ENCODE results near the gene C2orf49. TPM values are rescaled to one million over a fixed set of nuclear protein-coding genes. Genes with fewer than 3 reads are reported as not detected.
A peak's percentile ranks its signal among the peaks of the same experiment; 100 is the strongest.

The C2orf49 gene
- total and polyA plus RNA-seq, 9 of the 15 experiments (the other 6 are each of a cell fraction or from before 2014, with no cell fraction given), result 17.9 to 38.2 (median 25.6) TPM

- 0 out of 4 replicates have a peak, but pooled peaks of 1 of the 2 experiments have one; percentile 39 for TF ChIP-seq ZNF639 (CRISPR knock-in tag; conservative IDR thresholded peaks at IDR 0.05 in 1 of 2, IDR thresholded peaks at IDR 0.05 in 1 of 2)
Measured at GRCh38 chr2:105287692-105288091, 49.6 kb upstream of the C2orf49 start (continued).

- H3K4me3 ChIP-seq, result no peak overlapping the region
- ATAC-seq (peak; percentile 50), FAIRE-seq (no peak), DNase-seq (ENCODE audit: extremely low read depth in 1 of 4, low spot score in 3 of 4) (no peak)
- in situ Hi-C loops (cut with MboI) (no loop called here), intact Hi-C loops (cut with micrococcal nuclease) (no loop called here)
- H4K20me1 ChIP-seq (replicated peaks; ENCODE audit: control insufficient read depth, insufficient read depth, low read length), result peaks cover 3% of the 10 kb centered on the region; the same call in 1 of the 2 replicates
- no peaks in the 10 kb centered on the region for H3K9me3 ChIP-seq (replicated peaks; ENCODE audit: control insufficient read depth, insufficient read depth, low read depth, low read length)
- no peak overlapping the region for H2AFZ ChIP-seq (ENCODE audit: low read depth, low read length)
- ChIA-PET CTCF (ENCODE audit: low intra/inter-chr PET ratio) (interaction anchor here (0.9 kb wide), 1 partner anchor 232 kb away, joined by 3 read pairs; no protein-coding TSS in a partner anchor), POLR2A (interaction anchor here (0.5 kb wide), 1 partner anchor 278 kb away, joined by 3 read pairs; no protein-coding TSS in a partner anchor)
- WGBS (ENCODE audit: insufficient coverage, low coverage, missing lambda C conversion rate), result 82% methylated on average over 6 of the region's 7 CpGs
- H3K27me3 ChIP-seq (ENCODE audit: control insufficient read depth in 2 of 2, insufficient read depth in 2 of 2, low read length in 2 of 2), result no peaks in the 10 kb centered on the region
- no peaks in the 10 kb centered on the region for H3K79me2 ChIP-seq (ENCODE audit: control insufficient read depth, insufficient read depth, low read length)
- H3K27ac ChIP-seq (ENCODE audit: extremely low read depth, low read depth, low read length), result no peak overlapping the region
- peaks cover 73% of the 10 kb centered on the region for H3K36me3 ChIP-seq (ENCODE audit: control insufficient read depth, insufficient read depth, low read length)
- H3K4me1 ChIP-seq (replicated peaks in 1 of 2; ENCODE audit: control insufficient read depth in 2 of 2, insufficient read depth in 2 of 2, low read length in 2 of 2), result 0 out of 5 replicates have a peak, but pooled peaks cover 0 to 3% of the 10 kb centered on the region in 2 experiments
- peaks cover 3% of the 10 kb centered on the region for H3K9me1 ChIP-seq (ENCODE audit: control insufficient read depth, insufficient read depth, low read length)
- H3K9ac ChIP-seq (ENCODE audit: insufficient read depth in 1 of 2, low read depth in 2 of 2, low read length in 2 of 2), result peak overlapping the region in 1 of 2 experiments; percentile 56; a peak in 1 of 4 replicates
- BruUV-seq (replicated peaks), result no TSS peak
- no peak overlapping the region for H3K4me2 ChIP-seq (ENCODE audit: insufficient read depth, low read length)
- TF ChIP-seq ZEB2 (IDR thresholded peaks at IDR 0.05) (no peak), E4F1 (CRISPR knock-in tag; IDR thresholded peaks at IDR 0.05; ENCODE audit: borderline replicate concordance) (no peak), SNIP1 (IDR thresholded peaks at IDR 0.05; ENCODE audit: low read depth) (no peak), CREBBP (IDR thresholded peaks at IDR 0.05; ENCODE audit: low read depth, low read length) (no peak), CBFA2T2 (conservative IDR thresholded peaks at IDR 0.05) (no peak), ZNF280B (CRISPR knock-in tag; IDR thresholded peaks at IDR 0.05) (no peak), TAF15 (IDR thresholded peaks at IDR 0.05; ENCODE audit: low read depth, low read length) (no peak), ZNF695 (CRISPR knock-in tag; IDR thresholded peaks at IDR 0.05) (no peak), CTCFL (IDR thresholded peaks at IDR 0.05; ENCODE audit: borderline replicate concordance, insufficient read depth, low read depth, low read length, poor library complexity, severe bottlenecking) (no peak), HNRNPUL1 (IDR thresholded peaks at IDR 0.05; ENCODE audit: low read length) (no peak), SMARCB1 (IDR thresholded peaks at IDR 0.05; ENCODE audit: insufficient read length, low read depth) (no peak), KLF16 (IDR thresholded peaks at IDR 0.05) (no peak), POLR2A (conservative IDR thresholded peaks at IDR 0.05) (no peak)
Measured at GRCh38 chr2:105288133-105288532, 49.2 kb upstream of the C2orf49 start.

Measured in K562 (cell line).